NCI-H82 treated with DMSO at 0.1 percent for 48 hours (cell line): ENCODE results near the gene NOLC1.
A peak's percentile ranks its signal among the peaks of the same experiment; 100 is the strongest.

Experiments used
- DNase-seq: peaks from one replicate; lab custom pipeline; 2025; ENCODE audit not compliant: unreplicated experiment; lab: John Stamatoyannopoulos, UW

The NOLC1 gene

GRCh38 chr10:102151774-102152544 lies at the start of gene NOLC1:
TSS of gene NOLC1 (plus strand) at chr10:102152389. CDS start at chr10:102152411, 22 bp downstream.
- peak; percentile 93 for DNase-seq

- DNase-seq = no peak
These were observed 49.8 kb upstream of the NOLC1 start for GRCh38 chr10:102102421-102102820.

DNA sequence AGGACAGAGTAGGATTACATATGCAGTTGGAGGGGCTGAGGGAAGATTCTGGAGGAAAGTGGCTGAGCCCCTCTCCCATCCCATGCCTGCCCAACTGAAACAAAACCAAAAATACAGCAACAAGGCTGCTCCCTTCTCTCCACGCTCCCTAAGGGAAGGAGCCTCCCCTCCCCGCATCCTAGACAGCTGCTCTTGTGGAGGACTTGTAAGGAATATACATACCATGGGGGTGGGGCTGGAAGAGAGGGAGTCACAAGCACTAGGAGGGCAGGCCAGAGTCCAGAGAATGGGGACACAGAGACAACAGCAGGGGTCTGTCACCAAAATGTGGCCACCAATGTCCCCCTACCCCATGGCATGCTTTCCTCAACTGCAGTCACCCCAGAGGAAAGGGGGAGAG lies 45.2 kb upstream of the NOLC1 start:
- no peak for DNase-seq

DNA sequence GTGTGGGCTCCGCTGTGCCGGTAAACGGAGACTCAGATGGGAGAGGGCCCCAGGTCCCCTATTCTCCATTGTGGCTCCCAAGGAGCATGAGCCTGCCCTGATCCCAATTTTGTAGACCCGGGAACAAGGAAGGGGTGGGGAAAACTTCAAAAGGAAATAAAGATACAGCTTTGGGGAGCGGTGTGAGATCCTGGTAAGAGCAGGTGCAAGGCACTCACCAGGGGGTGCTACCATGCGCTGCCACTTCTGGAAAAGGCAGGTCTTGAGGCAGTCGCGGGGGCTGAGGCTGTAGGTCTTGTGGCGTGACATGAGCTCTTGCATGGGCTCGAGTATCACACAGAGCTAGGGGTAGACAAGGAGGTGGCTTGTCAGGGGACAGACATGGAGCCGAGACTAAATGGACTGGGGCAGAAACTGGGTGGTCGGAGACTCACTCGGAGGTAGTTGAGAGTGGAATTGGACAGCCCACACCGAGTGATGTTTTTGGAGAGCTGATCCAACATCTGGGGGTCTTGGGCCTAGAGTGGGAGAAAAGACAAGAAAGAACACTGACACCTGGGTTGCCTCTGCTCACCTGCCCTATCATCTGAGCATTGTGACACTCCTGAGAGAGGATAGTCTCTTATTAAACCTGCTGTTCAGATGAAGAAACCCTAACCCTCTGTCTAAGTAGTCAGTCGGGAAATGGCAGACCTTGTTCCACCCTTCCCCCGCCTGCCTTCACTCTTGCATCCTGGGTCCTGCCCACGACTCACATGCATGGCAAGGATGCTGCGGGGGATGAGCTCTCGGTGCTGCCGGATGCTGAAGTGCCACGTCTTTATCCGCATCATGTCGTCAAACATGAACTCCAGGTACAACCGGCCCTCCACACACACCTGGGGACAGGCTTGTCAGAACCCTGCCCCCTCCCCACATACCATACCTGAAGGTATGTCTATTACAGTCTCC lies 42.7 kb upstream of the NOLC1 start:
- no peak for DNase-seq

- DNase-seq = no peak
These were observed 40.9 kb upstream of the NOLC1 start for GRCh38 chr10:102111276-102111675.

- DNase-seq = no peak
These were observed 39.9 kb upstream of the NOLC1 start for GRCh38 chr10:102112210-102112817.

- no peak for DNase-seq
These were observed 38.8 kb upstream of the NOLC1 start for GRCh38 chr10:102113261-102113955.

DNA sequence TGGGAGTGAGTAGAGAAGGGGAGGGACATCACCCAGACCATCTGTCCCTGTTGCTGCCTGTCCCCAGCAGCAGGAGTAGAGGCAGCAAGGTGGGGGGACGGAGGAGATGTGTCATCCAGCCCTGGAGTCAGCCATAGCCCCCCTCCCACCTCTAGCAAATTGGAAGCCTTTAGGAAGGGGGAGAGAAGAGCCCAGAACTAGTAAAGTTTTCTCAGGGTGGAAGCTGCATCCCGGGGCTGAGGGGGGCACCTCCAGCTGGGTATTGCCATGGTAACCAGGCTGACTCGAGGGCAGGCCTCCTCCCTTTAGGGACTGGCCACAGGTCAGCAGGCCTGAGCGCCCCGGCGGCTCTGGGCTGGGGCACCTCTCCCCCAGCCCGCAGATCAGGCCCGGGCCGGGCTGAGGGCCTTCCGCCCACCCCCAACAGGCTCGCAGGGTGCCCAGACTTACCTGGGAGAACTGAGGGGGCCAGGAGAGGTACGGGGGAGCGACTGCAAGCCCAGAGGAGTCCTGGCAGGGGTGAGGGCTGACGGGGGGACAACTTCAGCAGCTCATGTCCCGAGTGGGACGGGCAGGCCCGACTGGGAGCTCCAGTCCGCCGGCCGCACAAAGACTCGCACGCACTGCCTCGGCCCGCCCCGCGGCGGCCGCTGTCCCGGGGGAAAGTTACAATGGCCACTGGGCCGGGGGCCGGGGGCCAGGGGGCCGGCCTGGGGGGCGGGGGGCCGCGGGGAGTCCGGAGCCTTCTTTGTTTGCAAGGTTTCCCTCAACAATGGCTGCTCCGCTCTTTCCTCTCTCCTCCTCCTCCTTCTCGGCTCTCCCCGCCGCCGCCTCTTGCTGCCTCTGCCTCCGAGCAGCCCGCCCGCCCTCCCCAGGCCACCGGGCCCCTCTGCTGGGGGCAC lies 38.0 kb upstream of the NOLC1 start:
- DNase-seq = peak; percentile 50

DNA sequence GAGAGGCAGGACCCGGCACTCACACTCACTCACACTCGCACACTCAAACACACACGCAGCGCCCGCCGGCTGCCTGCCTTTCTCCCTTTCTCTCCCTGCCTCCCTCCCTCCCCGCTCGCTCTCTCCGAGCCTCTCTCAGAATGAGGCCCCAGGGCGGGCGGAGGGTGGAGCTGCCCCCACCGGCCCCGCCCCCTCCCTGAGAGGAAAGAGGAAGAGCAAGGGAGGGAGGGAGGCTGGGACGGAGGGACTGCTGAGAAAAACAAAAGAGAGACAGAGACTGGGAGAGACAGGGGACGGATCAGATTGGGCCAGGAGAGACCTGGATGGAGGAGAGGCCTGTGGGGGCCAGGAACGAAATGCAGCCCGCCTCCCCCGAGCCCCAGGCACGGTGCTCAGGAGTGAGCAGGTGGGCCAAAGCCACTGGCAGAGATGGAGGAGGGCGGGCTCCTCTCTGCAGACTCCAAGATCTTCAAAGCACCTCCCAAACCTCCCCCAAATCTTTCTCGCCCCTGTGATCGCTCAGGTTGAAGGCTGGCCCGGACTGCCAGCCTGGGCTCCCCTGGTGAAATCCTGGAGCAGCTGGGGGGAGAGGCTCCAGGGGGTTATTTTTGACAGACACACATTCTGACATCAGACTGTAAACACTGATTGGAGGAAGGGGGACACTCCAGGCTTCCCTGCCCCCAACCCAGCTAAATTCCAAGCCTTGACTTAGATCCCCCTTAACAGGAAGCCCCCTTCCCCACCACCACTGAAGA lies 37.1 kb upstream of the NOLC1 start:
- DNase-seq = peak; percentile 47

GRCh38 chr10:102115775-102116174 lies 36.4 kb upstream of the NOLC1 start:
- no peak for DNase-seq

DNA sequence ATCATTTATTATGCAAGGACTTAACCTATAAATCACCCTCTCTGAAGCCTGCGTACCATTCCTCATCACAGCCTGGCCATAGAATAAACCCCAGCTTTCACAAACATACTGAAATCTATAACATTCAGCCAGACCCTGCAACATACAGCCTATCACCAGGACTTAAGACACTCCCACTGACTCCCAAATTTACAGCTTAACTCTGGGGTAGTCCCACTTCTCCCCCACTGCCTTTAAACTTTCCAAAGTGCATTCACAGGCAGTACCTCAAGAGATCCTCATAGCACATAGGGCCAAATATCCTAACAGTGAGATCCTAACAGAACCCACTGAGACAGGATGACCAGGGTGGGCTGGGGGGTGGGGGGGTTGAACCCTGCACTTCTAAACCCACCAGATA lies 35.5 kb upstream of the NOLC1 start:
- no peak for DNase-seq

DNA sequence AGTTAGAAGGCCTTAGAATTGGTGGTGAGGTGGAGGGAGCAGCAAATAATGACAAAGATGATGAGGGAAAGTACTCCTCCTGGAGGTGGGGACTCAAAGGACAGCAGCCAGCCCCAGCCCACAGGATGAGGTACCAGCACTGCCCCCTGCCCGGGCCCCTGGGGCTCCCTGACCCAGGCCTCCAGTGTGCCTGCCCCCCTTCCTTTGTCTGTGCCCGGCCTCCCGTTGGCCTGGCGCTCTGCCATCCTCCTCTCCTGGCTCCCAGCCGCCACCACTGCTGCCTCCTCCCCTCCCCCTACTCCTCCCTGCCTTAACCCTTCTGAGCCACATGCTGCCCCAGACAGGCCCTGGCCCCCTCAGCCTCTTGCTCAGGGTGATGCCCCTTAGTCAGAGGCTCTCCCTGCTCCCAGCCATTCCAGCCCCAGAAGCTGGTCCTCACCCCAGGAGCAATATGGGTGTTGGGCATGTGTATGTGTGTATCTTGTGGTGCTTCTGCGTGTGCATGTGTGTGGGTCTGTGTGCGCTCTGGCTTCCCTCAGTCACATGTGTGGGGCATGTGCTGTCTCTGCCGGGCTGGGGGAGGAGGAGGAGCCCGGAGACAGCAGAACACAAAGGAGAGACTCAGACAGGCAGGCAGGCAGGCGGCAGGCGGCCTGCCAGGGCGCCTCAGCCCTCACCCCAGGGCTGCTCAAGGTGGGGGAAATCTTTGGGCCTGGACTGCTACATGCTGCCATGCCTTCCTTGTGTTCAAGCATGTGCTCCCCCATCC lies 34.6 kb upstream of the NOLC1 start:
- peak; percentile 34 for DNase-seq

DNA sequence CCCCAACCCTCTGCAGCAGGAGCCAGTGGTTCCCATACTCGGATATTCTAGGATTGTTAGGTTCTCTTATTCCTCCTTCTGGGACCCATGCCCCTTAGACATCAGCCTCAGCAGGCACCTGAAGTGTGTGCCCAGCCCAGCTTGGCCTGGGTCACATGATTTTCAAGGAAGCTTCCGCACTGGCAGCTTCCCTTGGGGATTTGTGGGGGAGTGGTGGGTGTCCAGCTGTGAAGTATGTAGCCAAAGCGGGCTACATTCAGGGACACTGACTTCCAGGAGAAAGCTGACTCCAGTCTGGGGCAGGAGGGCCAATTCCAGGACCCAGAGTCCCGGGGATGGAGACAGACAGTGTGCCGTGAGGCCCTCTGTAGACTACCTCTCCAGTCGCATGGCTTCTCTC lies 33.3 kb upstream of the NOLC1 start:
- peak; percentile 16 for DNase-seq

DNA sequence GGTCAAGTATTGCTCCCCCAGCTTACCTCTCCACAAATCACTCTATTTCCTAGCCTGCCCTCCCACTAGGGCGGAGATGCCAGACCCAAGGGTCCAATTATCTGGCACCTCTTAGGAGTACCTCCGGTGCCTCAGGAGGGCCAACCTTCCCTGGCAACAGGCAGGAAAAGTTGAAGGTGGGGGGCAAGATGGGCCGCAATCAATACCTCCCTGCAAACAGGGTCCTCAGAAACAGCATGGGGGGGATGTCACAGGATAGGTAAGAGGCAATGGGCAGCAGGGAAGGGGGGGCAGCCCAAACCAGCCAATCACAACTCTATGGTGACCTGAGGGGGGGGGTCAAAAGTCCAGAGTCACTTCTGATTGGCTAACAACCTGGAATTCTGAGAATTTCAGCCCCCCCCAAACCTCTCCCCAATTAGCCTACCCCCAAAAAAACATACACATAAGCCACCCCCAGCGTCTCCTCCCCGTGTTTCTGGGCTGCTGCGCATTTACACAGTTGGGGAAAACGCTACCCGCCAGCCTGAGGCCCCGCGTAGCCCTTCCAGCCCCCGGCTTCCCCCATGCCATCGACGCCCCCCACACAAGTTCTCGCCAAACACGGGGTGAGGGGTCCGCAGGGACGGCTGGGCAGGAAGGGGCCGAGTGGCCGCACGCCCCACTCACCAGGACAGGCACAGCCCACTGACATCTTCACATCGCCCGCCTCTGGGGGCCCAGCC lies 32.6 kb upstream of the NOLC1 start:
- DNase-seq = peak; percentile 32

DNA sequence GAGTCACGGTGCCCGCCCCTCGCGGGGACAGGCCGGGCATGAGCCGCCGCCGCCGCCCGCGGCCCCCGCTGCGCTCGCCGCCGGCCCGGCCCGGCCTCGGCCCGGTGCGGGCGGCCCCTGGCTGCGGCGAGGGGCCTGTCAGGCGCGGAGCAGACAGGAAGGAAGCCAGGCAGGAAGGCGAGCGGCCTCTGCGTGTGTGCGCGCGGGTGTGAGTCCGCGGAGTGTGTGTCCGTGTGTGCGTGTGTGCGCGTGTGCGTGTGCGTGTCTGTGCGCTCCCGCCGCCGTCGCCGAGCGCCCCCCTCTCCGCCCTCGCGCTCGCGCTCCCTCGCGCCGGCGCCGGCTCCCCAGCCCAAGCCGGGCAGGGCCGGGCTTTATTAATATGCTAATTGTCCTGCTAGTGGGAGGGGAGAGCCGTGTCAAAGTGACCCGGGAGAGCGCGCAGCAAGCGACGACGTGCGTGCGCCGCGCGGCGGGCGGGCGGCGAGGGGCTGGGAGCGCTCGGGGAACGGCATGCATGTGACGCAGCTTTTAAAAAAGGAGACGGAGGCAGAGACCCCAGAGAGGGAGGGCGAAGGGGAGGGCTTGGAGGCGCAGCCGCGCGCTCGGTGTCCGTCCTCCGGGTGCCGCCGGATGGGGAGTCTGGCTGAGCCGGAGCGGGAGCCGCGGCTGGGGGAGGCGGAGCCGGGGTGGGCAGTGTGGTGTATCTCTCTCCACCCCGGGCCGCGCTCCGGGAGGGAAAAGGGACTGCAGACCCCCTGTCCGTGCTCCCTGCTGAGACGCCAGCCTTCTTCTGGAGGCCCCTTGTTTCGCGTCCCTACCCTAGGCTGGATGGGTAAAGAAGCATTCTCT lies 31.8 kb upstream of the NOLC1 start, which contains the start of gene LDB1:
Gene LDB1, minus strand, starts transcription at position 227 of the 849 bp plus-strand sequence. CDS start 258 bp downstream, outside the sequence.
- DNase-seq = peak; percentile 58

GRCh38 chr10:102120991-102121738 lies 31.0 kb upstream of the NOLC1 start:
- peak; percentile 81 for DNase-seq
